Psoas muscle (tissue), 8 donors: Measurements from ENCODE around the gene GLB1L. TPM values are rescaled to one million over a fixed set of nuclear protein-coding genes. Genes with fewer than 3 reads are reported as not detected.
"Not testable (repeated sequence)": the region's sequence is repeated elsewhere in the genome, so short reads cannot be mapped to it uniquely, and the experiment has no call there.

Experiments
- ATAC-seq, 4 donors: fragments of 200-7000 bp; cut with Tn5 transposase; one replicate each; pipeline ENCODE4 v1.9.1; 2020; ENCODE audit warnings: moderate library complexity in 3 of 4, mild to moderate bottlenecking in 2 of 4
- DNase-seq, 2 donors: peaks; one replicate each; pipeline ENCODE4 v3.0.0-alpha.2; 2020
- H3K27ac ChIP-seq: fragments of 200-600 bp; one replicate; pipeline ENCODE4 v1.8.0; 2022
- H3K27me3 ChIP-seq, 3 donors: fragments of 200-600 bp in 1 of 3; one replicate each; pipeline versions ENCODE4 v1.6.1 to v1.8.0; 2013 to 2022; ENCODE audit warnings: low read length in 2 of 3, mild to moderate bottlenecking in 2 of 3, moderate library complexity in 1 of 3; ENCODE audit not compliant: insufficient read depth in 3 of 3
- H3K36me3 ChIP-seq, 2 donors: fragments of 200-600 bp in 1 of 2; one replicate each; pipeline versions ENCODE4 v1.6.1 to v1.8.0; 2013 to 2022; ENCODE audit warnings: low read depth in 1 of 2, mild to moderate bottlenecking in 1 of 2, moderate library complexity in 1 of 2; ENCODE audit not compliant: insufficient read depth in 1 of 2
- H3K4me1 ChIP-seq: fragments of 200-600 bp; one replicate; pipeline ENCODE4 v1.8.0; 2022
- H3K4me3 ChIP-seq: fragments of 200-600 bp; one replicate; pipeline ENCODE4 v1.8.0; 2022; ENCODE audit warnings: mild to moderate bottlenecking
- H3K9me3 ChIP-seq: fragments of 200-600 bp; one replicate; pipeline ENCODE4 v1.8.0; 2022
- CTCF ChIP-seq: fragments of 200-600 bp; IDR thresholded peaks from one replicate; pipeline ENCODE4 v1.8.0; 2022; ENCODE audit warnings: antibody characterized with exemption
- WGBS, 3 donors: extraction: QIAGEN DNeasy Blood & Tissue Kit; methylation state at CpG; one replicate each; pipeline versions ENCODE4 v1.1.6 to v1.1.7; 2013; 5-methylcytosine and 5-hydroxymethylcytosine counted together
- intact Hi-C, 2 donors: fragments of 100-400 bp; cut with DNase I; formaldehyde crosslinking; loops; one replicate each; pipeline versions ENCODE4 v1.11.0 to v1.14.2; 2022
- polyA plus RNA-seq, 3 donors: library from polyadenylated mRNA; stranded (reverse); fragments of 200-250 nt; gene quantifications; one replicate each; pipeline ENCODE4 v1.2.3, GENCODE V29; 2013
- total RNA-seq, 4 donors: library from RNA; stranded (reverse); fragmentation: NEBNext Ultra II Directional in 2 of 4; extraction: Animal tissue kit (Norgen Biotek cat#: 25700) in 2 of 4; gene quantifications; one replicate each; pipeline versions ENCODE4 v1.2.1 to v1.2.4, GENCODE V29; 2021 to 2023
- donor health status: healthy with polysubstance abuse.
- donor health status: DM: no; HTN: no; CAD: no; lungs with moderate emphysema.
- donor health status: Bipolar disorder and iron deficiency.
- donor health status: healthy.
- donor health status: DM: yes; HTN: yes; CAD: no.
- donor health status: DM: no; HTN: no; CAD: no.
- donor health status: DM: no; HTN: no; CAD: no.
- donor health status: DM: yes; HTN: yes; CAD: no.

GLB1L gene
- total and polyA plus RNA-seq, 7 donors = 0.55 to 3.7 (median 0.90) TPM

- TF ChIP-seq CTCF = no peak
- H3K9me3 ChIP-seq = no peaks in the 10 kb centered on the region
- no peaks in the 10 kb centered on the region for H3K4me1 ChIP-seq
- H3K36me3 ChIP-seq = no peaks in the 10 kb centered on the region
- intact Hi-C loops = no loop called here
- ATAC-seq (no peak), DNase-seq (no peak)
- WGBS, 3 donors = 73 to 80% (median 75%) methylated on average over 2 of the region's 2 CpGs
- H3K27ac ChIP-seq = no peak overlapping the region
- no peaks in the 10 kb centered on the region for H3K27me3 ChIP-seq
- H3K4me3 ChIP-seq = no peak overlapping the region
Observed at GRCh38 chr2:219268294-219268693, 23.1 kb upstream of the GLB1L start.

- H3K9me3 ChIP-seq = no peaks in the 10 kb centered on the region
- TF ChIP-seq CTCF = no peak
- 75 to 87% (median 83%) methylated on average over 1 of the region's 1 CpG for WGBS, 3 donors
- H3K27ac ChIP-seq = no peak overlapping the region
- no peak overlapping the region for H3K4me3 ChIP-seq
- intact Hi-C loops = no loop called here
- DNase-seq = no peak
- ATAC-seq = no peak
- no peaks in the 10 kb centered on the region for H3K4me1 ChIP-seq
- no peaks in the 10 kb centered on the region for H3K27me3 ChIP-seq
- H3K36me3 ChIP-seq = no peaks in the 10 kb centered on the region
Observed at GRCh38 chr2:219266886-219267285, 21.6 kb upstream of the GLB1L start.

GRCh38 chr2:219266232-219266631 lies 21.0 kb upstream of the GLB1L start:
- Histone ChIP-seq H3K4me1 (no peaks in the 10 kb centered on the region), H3K27me3 (no peaks in the 10 kb centered on the region), H3K9me3 (no peaks in the 10 kb centered on the region), H3K36me3 (no peaks in the 10 kb centered on the region), H3K4me3 (no peak overlapping the region), H3K27ac (no peak overlapping the region)
- DNase-seq = no peak
- intact Hi-C loops = no loop called here
- WGBS, 3 donors = 72 to 74% (median 73%) methylated on average over 5 of the region's 5 CpGs
- no peak for ATAC-seq
- no peak for TF ChIP-seq CTCF

- ATAC-seq = no peak
- no peaks in the 10 kb centered on the region for H3K9me3 ChIP-seq
- no peak for TF ChIP-seq CTCF
- WGBS, 3 donors = 56 to 60% (median 56%) methylated on average over 5 of the region's 5 CpGs
- no peak for DNase-seq
- no peak overlapping the region for H3K27ac ChIP-seq
- intact Hi-C loops = no loop called here
- no peak overlapping the region for H3K4me3 ChIP-seq
- no peaks in the 10 kb centered on the region for H3K27me3 ChIP-seq
- H3K4me1 ChIP-seq = no peaks in the 10 kb centered on the region
- H3K36me3 ChIP-seq = no peaks in the 10 kb centered on the region
Observed at GRCh38 chr2:219261024-219261855, 16.0 kb upstream of the GLB1L start.

GRCh38 chr2:219258942-219259341 lies 13.7 kb upstream of the GLB1L start:
- WGBS, 3 donors = 83 to 89% (median 85%) methylated on average over 10 of the region's 10 CpGs
- DNase-seq, H3K27ac ChIP-seq, H3K4me1 ChIP-seq, H3K36me3 ChIP-seq, H3K27me3 ChIP-seq, ATAC-seq, H3K4me3 ChIP-seq, intact Hi-C loops, H3K9me3 ChIP-seq: not testable (repeated sequence)
